Measurements from ENCODE around the gene EIF3CL.
"Not testable (repeated sequence)": the region's sequence is repeated elsewhere in the genome, so short reads cannot be mapped to it uniquely, and the experiment has no call there.

GRCh38 chr16:28403220-28404072 is at the start of gene EIF3CL:
- not testable (repeated sequence) for TF ChIP-seq CTCF, POLR2A (IDR thresholded peaks at IDR 0.05)
